PC-3 (cell line): Measurements from ENCODE around the gene CLMP.

Experiments
- EZH2 ChIP-seq: fragments of 300-600 bp; sonication (generic); IDR thresholded peaks from one replicate; pipeline ENCODE4 v1.6.1; 2017; ENCODE audit warnings: antibody characterized with exemption, mild to moderate bottlenecking, low read length; ENCODE audit not compliant: unreplicated experiment
- EZH2phosphoT487 ChIP-seq: fragments of 300-600 bp; sonication (generic); IDR thresholded peaks from 2 replicates; pipeline ENCODE4 v1.6.1; 2018; ENCODE audit warnings: mild to moderate bottlenecking, antibody characterized with exemption, low read length, borderline replicate concordance
- TF ChIP-seq, protein P1 (sequence below): fragments of 300-600 bp; sonication (generic); conservative IDR thresholded peaks from 2 replicates; pipeline ENCODE4 v1.5.1; 2017; ENCODE audit warnings: antibody characterized with exemption, low read depth, mild to moderate bottlenecking, low read length

- TF ChIP-seq, protein P1, sequence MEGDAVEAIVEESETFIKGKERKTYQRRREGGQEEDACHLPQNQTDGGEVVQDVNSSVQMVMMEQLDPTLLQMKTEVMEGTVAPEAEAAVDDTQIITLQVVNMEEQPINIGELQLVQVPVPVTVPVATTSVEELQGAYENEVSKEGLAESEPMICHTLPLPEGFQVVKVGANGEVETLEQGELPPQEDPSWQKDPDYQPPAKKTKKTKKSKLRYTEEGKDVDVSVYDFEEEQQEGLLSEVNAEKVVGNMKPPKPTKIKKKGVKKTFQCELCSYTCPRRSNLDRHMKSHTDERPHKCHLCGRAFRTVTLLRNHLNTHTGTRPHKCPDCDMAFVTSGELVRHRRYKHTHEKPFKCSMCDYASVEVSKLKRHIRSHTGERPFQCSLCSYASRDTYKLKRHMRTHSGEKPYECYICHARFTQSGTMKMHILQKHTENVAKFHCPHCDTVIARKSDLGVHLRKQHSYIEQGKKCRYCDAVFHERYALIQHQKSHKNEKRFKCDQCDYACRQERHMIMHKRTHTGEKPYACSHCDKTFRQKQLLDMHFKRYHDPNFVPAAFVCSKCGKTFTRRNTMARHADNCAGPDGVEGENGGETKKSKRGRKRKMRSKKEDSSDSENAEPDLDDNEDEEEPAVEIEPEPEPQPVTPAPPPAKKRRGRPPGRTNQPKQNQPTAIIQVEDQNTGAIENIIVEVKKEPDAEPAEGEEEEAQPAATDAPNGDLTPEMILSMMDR: no peak
- TF ChIP-seq EZH2phosphoT487 (no peak), EZH2 (no peak)
Observed at GRCh38 chr11:123239191-123240150, 44.4 kb upstream of the CLMP start.
